K562 (cell line): Measurements from ENCODE around the gene CTIF. TPM values are rescaled to one million over a fixed set of nuclear protein-coding genes. Genes with fewer than 3 reads are reported as not detected.

Source experiments
- AFF1 ChIP-seq, 2 experiments: fragments of 450-650 bp; IDR thresholded peaks; 2 replicates each; pipeline ENCODE4 v1.6.1; 2018; ENCODE audit warnings: mild to moderate bottlenecking in 2 of 2, low read depth in 1 of 2; ENCODE audit not compliant: partially characterized antibody in 2 of 2
- E4F1 ChIP-seq: fragments of 250-450 bp; sonication (Bioruptor Pico); IDR thresholded peaks from 2 replicates; pipeline ENCODE4 v1.5.0; 2021; ENCODE audit warnings: mild to moderate bottlenecking, borderline replicate concordance
- KLF13 ChIP-seq: fragments of 450-650 bp; IDR thresholded peaks from 2 replicates; pipeline ENCODE4 v1.6.1; 2016; ENCODE audit warnings: missing genetic modification characterization, low read depth, mild to moderate bottlenecking, missing compliant biosample characterization, moderate library complexity, borderline replicate concordance
- NR3C1 ChIP-seq: sonication (generic); formaldehyde crosslinking; IDR thresholded peaks from 2 replicates; pipeline ENCODE4 v1.8.1; 2022; ENCODE audit warnings: missing genetic modification reagents
- PRPF4 ChIP-seq: fragments of 200-400 bp; formaldehyde crosslinking; IDR thresholded peaks from one replicate; pipeline ENCODE4 v1.6.1; 2017; ENCODE audit warnings: low read length, low read depth, mild to moderate bottlenecking; ENCODE audit not compliant: insufficient read depth, poor library complexity, severe bottlenecking
- TOE1 ChIP-seq, 2 experiments: fragments of 450-650 bp in 1 of 2; sonication (generic) in 1 of 2; formaldehyde crosslinking in 1 of 2; IDR thresholded peaks; 2 replicates each; pipeline versions ENCODE4 v1.7.1 to v1.8.0; 2016 to 2022; ENCODE audit warnings: borderline replicate concordance in 2 of 2, mild to moderate bottlenecking in 2 of 2, antibody characterized with exemption in 1 of 2, inconsistent platforms in 1 of 2, low read depth in 1 of 2, missing genetic modification reagents in 1 of 2, moderate library complexity in 1 of 2
- U2AF2 ChIP-seq: fragments of 200-400 bp; formaldehyde crosslinking; optimal IDR thresholded peaks from 2 replicates; pipeline ENCODE3; 2017; ENCODE audit warnings: low read depth, mild to moderate bottlenecking, low read length
- ZFP91 ChIP-seq: sonication (generic); formaldehyde crosslinking; IDR thresholded peaks from 2 replicates; pipeline ENCODE4 v1.8.0; 2022; ENCODE audit warnings: mild to moderate bottlenecking, missing genetic modification reagents
- ZNF740 ChIP-seq, 3 experiments: fragments of 200-800 bp in 1 of 3; sonication (Bioruptor generic) in 1 of 3; sonication (generic) in 1 of 3; formaldehyde crosslinking in 1 of 3; IDR thresholded peaks; 2 replicates each; pipeline versions ENCODE4 v1.6.1 to v1.8.0; 2016 to 2022; ENCODE audit warnings: mild to moderate bottlenecking in 2 of 3, missing compliant biosample characterization in 2 of 3, missing genetic modification characterization in 2 of 3, missing genetic modification reagents in 1 of 3
- polyA plus RNA-seq, 8 experiments: library from polyadenylated mRNA; depleted of rRNA in 4 of 8; stranded (reverse) in 5 of 8; unstranded in 3 of 8; fragments of >200 nt; fragmentation: Nextera tagmentation in 2 of 8; fragmentation: Illumina TruSeq in 1 of 8; extraction: Ambion mirVana in 2 of 8; extraction: Trizol in 1 of 8; gene quantifications; 2 replicates each; pipeline versions ENCODE4 v1.2.1 to v1.2.3, GENCODE V29; 2011 to 2014; ENCODE audit warnings: inconsistent platforms in 1 of 8, missing spikeins in 1 of 8
- total RNA-seq, 7 experiments: library from RNA; depleted of rRNA in 6 of 7; stranded (reverse); fragments of >200 nt in 6 of 7; fragmentation: Illumina TruSeq in 2 of 7; extraction: Trizol in 2 of 7; gene quantifications; 2 replicates each; pipeline versions ENCODE4 v1.2.1 to v1.2.3, GENCODE V29; 2011 to 2021; ENCODE audit warnings: low replicate concordance in 1 of 7

Gene CTIF
- total and polyA plus RNA-seq, 9 of the 15 experiments (the other 6 are each of a cell fraction or from before 2014, with no cell fraction given): 0.17 to 11.5 (median 2.2) TPM

GRCh38 chr18:48540251-48541025 lies 1.6 kb downstream of the CTIF start (continued):
- peak; percentile 49; the same call in 1 of the 2 replicates for TF ChIP-seq ZNF740 (CRISPR knock-in tag; IDR thresholded peaks at IDR 0.05)
- no peak; a peak in 1 of 4 replicates for TF ChIP-seq ZNF740 (tag; IDR thresholded peaks at IDR 0.05)
- TF ChIP-seq NR3C1 (CRISPR knock-in tag): no peak
- TF ChIP-seq TOE1 (IDR thresholded peaks at IDR 0.05; ENCODE audit: borderline replicate concordance): 0 out of 2 replicates have a peak, but pooled peaks have one; percentile 25
- TF ChIP-seq TOE1 (CRISPR knock-in tag; IDR thresholded peaks at IDR 0.05; ENCODE audit: borderline replicate concordance, low read depth): no peak
- TF ChIP-seq E4F1 (CRISPR knock-in tag): no peak
- no peak for TF ChIP-seq U2AF2
- TF ChIP-seq PRPF4: no peak
- TF ChIP-seq AFF1 (IDR thresholded peaks at IDR 0.05; ENCODE audit: low read depth in 1 of 2, partially characterized antibody in 2 of 2): no peak
- no peak for TF ChIP-seq ZFP91 (CRISPR knock-in tag)
- no peak for TF ChIP-seq KLF13 (tag)
